IMR-90 (cell line): ENCODE results near the gene PTPRG. TPM values are rescaled to one million over a fixed set of nuclear protein-coding genes. Genes with fewer than 3 reads are reported as not detected.
"Not testable (repeated sequence)": the region's sequence is repeated elsewhere in the genome, so short reads cannot be mapped to it uniquely, and the experiment has no call there.

Experiments
- ATAC-seq: fragments of 200-7000 bp; cut with Tn5 transposase; 2 replicates; pipeline ENCODE4 v1.9.1; 2020; ENCODE audit warnings: low read depth, mild to moderate bottlenecking, moderate library complexity
- BruUV-seq: library from RNA; stranded (reverse); fragments of 400-500 nt; replicated peaks from 2 replicates; lab custom pipeline; 2021; lab: Mats Ljungman, UMichigan
- CTCF ChIA-PET: fragments of 300-600 bp; formaldehyde crosslinking; extraction: SDS; loops from one replicate; lab custom pipeline; 2021; ENCODE audit warnings: antibody characterized with exemption; lab: Yijun Ruan, JAX
- POLR2A ChIA-PET: fragments of 300-600 bp; sonication (Branson Sonifier 250); formaldehyde crosslinking; loops from one replicate; lab custom pipeline; 2022; ENCODE audit warnings: antibody characterized with exemption; ENCODE audit not compliant: unreplicated experiment; lab: Charles Lee
- DNase-seq: peaks from one replicate; pipeline ENCODE4 v3.0.0; 2013
- H2AFZ ChIP-seq: replicated peaks from 2 replicates; pipeline ENCODE3; 2013; ENCODE audit warnings: low read length, mild to moderate bottlenecking; ENCODE audit not compliant: poor library complexity
- H2AK5ac ChIP-seq: 2 replicates; pipeline ENCODE4 v1.6.1; 2013; ENCODE audit warnings: low read depth, low read length, inconsistent platforms
- H2AK9ac ChIP-seq: replicated peaks from 2 replicates; pipeline ENCODE3; 2013; ENCODE audit warnings: mild to moderate bottlenecking, low read depth, low read length, moderate library complexity; ENCODE audit not compliant: poor library complexity
- H2BK120ac ChIP-seq: 2 replicates; pipeline ENCODE4 v1.6.1; 2013; ENCODE audit warnings: low read depth, low read length, inconsistent platforms
- H2BK15ac ChIP-seq: 3 replicates; pipeline ENCODE4 v1.6.1; 2013; ENCODE audit warnings: low read depth, low read length, inconsistent platforms
- H2BK20ac ChIP-seq: 2 replicates; pipeline ENCODE4 v1.6.1; 2013; ENCODE audit warnings: low read depth, mild to moderate bottlenecking, inconsistent platforms, low read length, moderate library complexity
- H2BK5ac ChIP-seq: 2 replicates; pipeline ENCODE4 v1.6.1; 2013; ENCODE audit warnings: mild to moderate bottlenecking, low read depth, low read length, inconsistent platforms; ENCODE audit not compliant: poor library complexity, severe bottlenecking
- H3K14ac ChIP-seq: replicated peaks from 2 replicates; pipeline ENCODE4 v1.6.1; 2013; ENCODE audit warnings: low read depth, low read length, inconsistent platforms
- H3K18ac ChIP-seq: 2 replicates; pipeline ENCODE4 v1.6.1; 2013; ENCODE audit warnings: low read depth, low read length, control low read depth
- H3K23ac ChIP-seq: 2 replicates; pipeline ENCODE4 v1.6.1; 2013; ENCODE audit warnings: low read depth, low read length, inconsistent platforms
- H3K27ac ChIP-seq: 2 replicates; pipeline ENCODE4 v1.5.1; 2013; ENCODE audit warnings: mild to moderate bottlenecking, control low read depth, low read length; ENCODE audit not compliant: insufficient read depth
- H3K27me3 ChIP-seq: 2 replicates; pipeline ENCODE4 v1.6.1; 2013; ENCODE audit warnings: low read length; ENCODE audit not compliant: control insufficient read depth, insufficient read depth
- H3K36me3 ChIP-seq: 2 replicates; pipeline ENCODE4 v1.6.1; 2013; ENCODE audit warnings: low read length, mixed read lengths; ENCODE audit not compliant: control insufficient read depth, insufficient read depth
- H3K4ac ChIP-seq: 2 replicates; pipeline ENCODE4 v1.6.1; 2013; ENCODE audit warnings: low read depth, low read length, inconsistent platforms
- H3K4me1 ChIP-seq: 2 replicates; pipeline ENCODE4 v1.6.1; 2013; ENCODE audit warnings: low read length, mixed read lengths; ENCODE audit not compliant: control insufficient read depth, insufficient read depth
- H3K4me2 ChIP-seq: 2 replicates; pipeline ENCODE4 v1.6.1; 2013; ENCODE audit warnings: low read depth, mild to moderate bottlenecking, control low read depth, low read length, moderate library complexity
- H3K4me3 ChIP-seq: 2 replicates; pipeline ENCODE4 v1.5.1; 2013; ENCODE audit warnings: low read depth, mild to moderate bottlenecking, control low read depth, low read length, moderate library complexity; ENCODE audit not compliant: insufficient read depth
- H3K56ac ChIP-seq: 2 replicates; pipeline ENCODE4 v1.6.1; 2013; ENCODE audit warnings: low read length, inconsistent platforms; ENCODE audit not compliant: insufficient read depth; ENCODE audit errors: extremely low read depth
- H3K79me1 ChIP-seq, 2 experiments: 2 replicates each; pipeline ENCODE4 v1.6.1; 2013; ENCODE audit warnings: low read length in 2 of 2, inconsistent platforms in 1 of 2, low read depth in 1 of 2
- H3K9ac ChIP-seq: 2 replicates; pipeline ENCODE4 v1.6.1; 2013; ENCODE audit warnings: low read depth, low read length, control low read depth
- H3K9me1 ChIP-seq: 2 replicates; pipeline ENCODE4 v1.6.1; 2013; ENCODE audit warnings: low read length, inconsistent platforms; ENCODE audit not compliant: insufficient read depth
- H3K9me3 ChIP-seq: 2 replicates; pipeline ENCODE4 v1.6.1; 2013; ENCODE audit warnings: low read length; ENCODE audit not compliant: control insufficient read depth, insufficient read depth
- H4K20me1 ChIP-seq: 2 replicates; pipeline ENCODE4 v1.6.1; 2013; ENCODE audit warnings: low read length, inconsistent platforms; ENCODE audit not compliant: insufficient read depth
- H4K5ac ChIP-seq: 2 replicates; pipeline ENCODE4 v1.6.1; 2013; ENCODE audit warnings: mild to moderate bottlenecking, low read depth, low read length, control low read depth
- H4K8ac ChIP-seq, 2 experiments: 2 replicates each; pipeline ENCODE4 v1.6.1; 2013; ENCODE audit warnings: low read depth in 2 of 2, low read length in 2 of 2, control low read depth in 1 of 2, inconsistent platforms in 1 of 2
- H4K91ac ChIP-seq: 2 replicates; pipeline ENCODE4 v1.6.1; 2013; ENCODE audit warnings: low read depth, low read length, inconsistent platforms; ENCODE audit not compliant: insufficient read depth
- WGBS, 2 experiments: methylation state at CpG; one replicate each; pipeline versions ENCODE4 v1.1.5 to v1.1.7; 2013; ENCODE audit warnings: missing lambda C conversion rate in 2 of 2; ENCODE audit not compliant: insufficient read length in 1 of 2; ENCODE audit errors: extremely low coverage in 2 of 2; 5-methylcytosine and 5-hydroxymethylcytosine counted together
- dilution Hi-C: fragments of 300-500 bp; cut with HindIII; formaldehyde crosslinking; loops from one replicate; pipeline ENCODE4 v1.14.3; 2018; ENCODE audit warnings: low sequenced_read_pairs; ENCODE audit not compliant: unreplicated experiment
- in situ Hi-C: fragments of 300-500 bp; cut with MboI; formaldehyde crosslinking; loops from 3 replicates; pipeline ENCODE4 v1.14.3; 2019; ENCODE audit warnings: low sequenced_read_pairs, inconsistent platforms, mixed read lengths
- intact Hi-C: fragments of 100-400 bp; cut with micrococcal nuclease; formaldehyde crosslinking; loops from 2 replicates; pipeline ENCODE4 v1.10.0; 2022
- polyA plus RNA-seq, 3 experiments: library from polyadenylated mRNA; depleted of rRNA; stranded (reverse); fragments of >200 nt; gene quantifications; 2 replicates each; pipeline ENCODE4 v1.2.3, GENCODE V29; 2012; ENCODE audit warnings: low replicate concordance in 1 of 3
- total RNA-seq: library from RNA; depleted of rRNA; stranded (reverse); fragments of >200 nt; gene quantifications from 2 replicates; pipeline ENCODE4 v1.2.3, GENCODE V29; 2012

PTPRG gene
- total and polyA plus RNA-seq, 2 of the 4 experiments (the other 2 are of a cell fraction) = 7.7 to 31.0 TPM

DNA sequence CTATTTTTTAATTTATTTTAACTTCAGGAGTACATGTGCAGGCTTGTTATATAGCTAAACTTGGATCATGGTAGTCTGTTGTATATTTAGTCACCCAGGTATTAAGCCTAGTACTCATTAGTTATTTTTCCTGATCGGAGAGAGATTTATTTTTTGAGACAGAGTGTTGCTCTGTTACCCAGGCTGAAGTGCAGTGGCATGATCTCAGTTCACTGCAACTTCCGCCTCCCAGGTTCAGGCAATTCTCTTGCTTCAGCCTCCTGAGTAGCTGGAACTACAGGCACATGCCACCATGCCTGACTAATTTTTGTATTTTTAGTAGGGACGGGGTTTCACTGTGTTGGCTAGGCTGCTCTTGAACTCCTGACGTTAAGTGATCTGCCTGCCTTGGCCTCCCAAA, 477.4 kb downstream of the PTPRG start:
- peaks cover 5 to 11% of the 10 kb centered on the region in 2 experiments; a peak in 1 of 4 replicates for H3K79me1 ChIP-seq
- H3K4me3 ChIP-seq, H3K23ac ChIP-seq, CTCF ChIA-PET, H3K14ac ChIP-seq, BruUV-seq, H3K4ac ChIP-seq, H2AK5ac ChIP-seq, DNase-seq, H3K56ac ChIP-seq, H3K4me2 ChIP-seq, H3K27ac ChIP-seq, H3K18ac ChIP-seq, H3K9ac ChIP-seq, H2AFZ ChIP-seq, H3K9me1 ChIP-seq, H3K36me3 ChIP-seq, dilution Hi-C loops, H4K5ac ChIP-seq, H2BK15ac ChIP-seq, in situ Hi-C loops, H2BK20ac ChIP-seq, H3K9me3 ChIP-seq, H4K8ac ChIP-seq, H2BK120ac ChIP-seq, H4K91ac ChIP-seq, H3K4me1 ChIP-seq, H4K20me1 ChIP-seq, POLR2A ChIA-PET, H2AK9ac ChIP-seq, H2BK5ac ChIP-seq, ATAC-seq, H3K27me3 ChIP-seq: not testable (repeated sequence)
- WGBS, 2 experiments = 100% methylated on average over 1 of the region's 4 CpGs; no CpG with 5 or more reads in 1 of the 2 experiments
- intact Hi-C loops = loop anchor here (5.0 kb wide), 1 partner anchor 64 kb away; no protein-coding TSS in a partner anchor
